HG03280 (cell line): ENCODE measurements around the gene DGLUCY.
"Not testable (repeated sequence)": the region's sequence is repeated elsewhere in the genome, so short reads cannot be mapped to it uniquely, and the experiment has no call there.

Experiments
- ATAC-seq: cut with Tn5 transposase; IDR thresholded peaks from one replicate; pipeline ENCODE4 v1.9.1; 2021; ENCODE audit warnings: mild to moderate bottlenecking, moderate library complexity; ENCODE audit not compliant: unreplicated experiment

DGLUCY gene, protein sequence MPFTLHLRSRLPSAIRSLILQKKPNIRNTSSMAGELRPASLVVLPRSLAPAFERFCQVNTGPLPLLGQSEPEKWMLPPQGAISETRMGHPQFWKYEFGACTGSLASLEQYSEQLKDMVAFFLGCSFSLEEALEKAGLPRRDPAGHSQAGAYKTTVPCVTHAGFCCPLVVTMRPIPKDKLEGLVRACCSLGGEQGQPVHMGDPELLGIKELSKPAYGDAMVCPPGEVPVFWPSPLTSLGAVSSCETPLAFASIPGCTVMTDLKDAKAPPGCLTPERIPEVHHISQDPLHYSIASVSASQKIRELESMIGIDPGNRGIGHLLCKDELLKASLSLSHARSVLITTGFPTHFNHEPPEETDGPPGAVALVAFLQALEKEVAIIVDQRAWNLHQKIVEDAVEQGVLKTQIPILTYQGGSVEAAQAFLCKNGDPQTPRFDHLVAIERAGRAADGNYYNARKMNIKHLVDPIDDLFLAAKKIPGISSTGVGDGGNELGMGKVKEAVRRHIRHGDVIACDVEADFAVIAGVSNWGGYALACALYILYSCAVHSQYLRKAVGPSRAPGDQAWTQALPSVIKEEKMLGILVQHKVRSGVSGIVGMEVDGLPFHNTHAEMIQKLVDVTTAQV

GRCh38 chr14:91113829-91114078, at the start of gene DGLUCY:
DGLUCY (plus strand) TSS chr14:91114073; CDS start chr14:91160295, 46,222 bp downstream.
- ATAC-seq, result peak; percentile 67

- ATAC-seq, result no peak
These were observed 48.6 kb upstream of the DGLUCY start for GRCh38 chr14:91065266-91065665.

DNA sequence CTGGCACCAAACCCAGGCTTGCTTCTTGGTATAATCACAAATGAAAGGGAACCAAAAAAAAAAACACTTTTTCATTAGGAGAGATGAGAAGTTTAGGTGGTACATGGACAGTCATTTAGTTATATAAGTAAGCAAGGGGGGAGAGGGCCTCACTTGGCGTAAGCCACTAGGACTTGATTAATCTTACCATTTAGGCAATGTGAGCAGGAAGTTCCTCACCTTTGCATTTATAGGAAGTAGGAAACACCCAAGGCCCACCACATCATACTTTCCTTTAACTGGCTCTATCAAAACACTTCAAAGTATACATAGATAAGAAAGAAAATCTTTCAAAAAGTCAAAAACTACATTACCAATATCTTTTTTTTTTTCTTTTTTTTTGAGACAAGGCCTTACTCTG, 46.7 kb upstream of the DGLUCY start:
- no peak for ATAC-seq

DNA sequence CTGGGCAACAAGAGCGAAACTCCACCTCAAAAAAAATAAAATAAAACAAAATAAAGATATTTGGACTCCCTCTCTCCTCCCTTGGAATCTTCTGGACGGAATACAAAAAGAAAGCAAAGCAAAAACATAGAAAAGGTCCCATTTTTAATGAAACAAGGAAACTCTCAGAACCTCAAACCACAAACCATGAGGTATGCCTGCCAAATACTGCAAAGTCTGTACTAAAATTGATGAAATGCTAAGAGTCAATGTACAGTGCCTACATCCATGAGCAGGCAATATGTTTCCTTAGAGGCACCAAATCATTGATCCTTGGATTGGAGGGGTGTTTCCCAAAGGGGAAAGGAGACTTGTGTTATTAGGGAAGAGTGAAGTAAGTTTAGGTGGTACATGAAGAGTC, 45.2 kb upstream of the DGLUCY start:
- no peak for ATAC-seq

DNA sequence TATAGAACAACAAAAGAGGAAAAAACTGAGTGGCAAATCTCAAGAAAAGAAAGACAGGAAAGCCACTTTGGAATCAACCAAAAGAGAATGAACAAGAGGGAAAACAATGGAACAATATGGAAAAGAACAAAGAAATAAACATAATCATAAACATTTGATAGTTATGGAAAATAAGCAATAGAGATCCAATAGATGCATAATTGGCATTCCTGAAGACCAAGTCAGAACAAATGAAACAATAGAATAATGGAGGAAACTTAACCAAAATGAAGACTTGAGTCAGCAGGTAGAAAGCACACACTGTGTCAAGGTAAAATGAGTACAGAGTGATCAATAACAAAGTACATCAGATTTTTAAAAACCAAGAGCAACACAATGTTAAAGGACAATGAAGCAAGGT, 43.3 kb upstream of the DGLUCY start:
- no peak for ATAC-seq

- ATAC-seq, result no peak
These were observed 38.3 kb upstream of the DGLUCY start for GRCh38 chr14:91075553-91075952.

- ATAC-seq, result peak; percentile 55
These were observed 35.7 kb upstream of the DGLUCY start for GRCh38 chr14:91078095-91078737.

DNA sequence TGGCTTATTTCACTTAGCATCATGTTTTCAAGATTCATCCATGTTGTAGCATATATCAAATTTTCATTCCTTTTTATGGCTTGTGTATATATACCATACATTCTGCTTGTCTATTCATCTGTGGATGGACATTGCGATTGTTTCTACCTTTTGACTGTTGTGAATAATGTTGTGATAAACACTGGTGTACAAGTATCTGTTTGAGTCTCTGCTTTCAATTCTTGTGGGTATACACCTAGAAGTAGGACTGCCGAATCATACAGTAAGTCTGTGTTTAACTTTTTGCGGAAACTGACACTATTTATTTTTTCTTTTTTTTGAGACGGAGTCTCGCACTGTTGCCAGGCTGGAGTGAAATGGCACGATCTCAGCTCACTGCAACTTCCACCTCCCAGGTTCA, 33.8 kb upstream of the DGLUCY start:
- no peak for ATAC-seq

- ATAC-seq, result no peak
These were observed 31.6 kb upstream of the DGLUCY start for GRCh38 chr14:91082282-91082681.

DNA sequence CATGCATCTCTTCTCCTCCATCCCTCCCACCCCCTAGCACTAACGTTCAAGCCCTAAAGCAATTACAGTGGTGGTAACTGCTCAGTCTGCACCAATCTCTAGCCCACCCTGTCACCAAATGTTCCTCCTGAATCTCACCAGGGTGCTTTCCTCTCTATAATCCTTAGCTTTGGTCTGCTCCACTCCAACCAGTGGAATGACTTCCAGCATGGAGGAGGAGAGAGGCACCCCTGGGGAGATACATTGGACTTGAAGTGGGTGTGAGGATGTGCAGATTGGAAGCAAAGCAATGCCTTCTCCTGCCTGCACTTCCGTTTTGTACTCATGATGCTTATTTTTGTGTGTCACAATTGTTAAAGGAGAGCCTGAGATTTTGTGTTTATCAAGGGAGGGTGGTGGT, 29.4 kb upstream of the DGLUCY start:
- ATAC-seq, result no peak

- not testable (repeated sequence) for ATAC-seq
These were observed 26.4 kb upstream of the DGLUCY start for GRCh38 chr14:91087470-91087869.

DNA sequence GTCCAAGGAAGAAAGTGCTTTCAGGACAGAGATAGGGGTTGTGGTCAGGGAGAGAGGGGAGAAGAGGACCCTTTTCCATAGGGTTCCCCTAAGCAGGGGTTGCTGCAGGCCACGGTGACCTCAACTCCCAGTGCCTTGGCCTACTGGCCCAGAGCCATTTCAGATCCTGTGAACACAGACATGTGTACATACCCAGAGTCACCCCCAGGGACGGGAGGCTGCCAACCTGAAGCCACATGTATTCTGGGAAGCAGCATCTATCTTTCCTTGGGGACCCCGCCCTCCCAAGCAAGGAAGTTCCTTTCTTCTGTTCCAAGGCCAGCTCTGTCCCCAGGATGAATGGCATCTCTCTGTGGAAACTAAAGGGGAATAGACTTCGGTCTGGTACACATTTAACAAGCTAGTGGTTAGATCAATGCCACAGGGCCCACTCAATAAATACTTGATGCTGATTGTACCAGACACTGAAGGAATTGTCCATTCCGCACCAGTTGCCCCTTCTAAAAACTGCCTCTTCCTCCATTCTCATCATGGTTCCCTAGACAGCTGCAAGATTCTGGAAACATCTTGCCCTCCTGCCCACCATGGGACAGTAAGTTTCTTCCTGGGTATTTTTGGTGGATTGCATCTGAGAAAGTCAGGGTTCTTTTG, 25.2 kb upstream of the DGLUCY start:
- ATAC-seq, result no peak

GRCh38 chr14:91089958-91090535, 23.8 kb upstream of the DGLUCY start:
- ATAC-seq, result no peak

DNA sequence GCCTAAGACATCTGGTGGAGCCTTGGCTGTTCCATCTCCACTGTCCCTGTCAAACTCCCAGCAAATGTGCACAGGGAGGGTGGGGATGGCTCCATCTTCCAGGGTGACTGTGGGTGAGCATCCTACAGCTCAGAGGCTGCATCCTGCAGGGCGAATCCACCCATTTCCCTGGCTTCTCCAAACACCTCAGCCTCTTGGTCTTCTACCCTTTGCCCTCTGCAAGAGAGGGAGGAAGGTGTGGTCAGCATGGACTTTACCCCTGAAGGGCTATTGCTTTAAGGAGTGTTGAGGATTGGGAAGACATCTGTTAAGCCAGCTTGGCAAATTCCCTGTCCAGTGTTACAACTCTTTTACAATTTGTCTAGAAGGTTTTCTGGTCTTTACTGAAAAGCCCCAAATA, 23.1 kb upstream of the DGLUCY start:
- no peak for ATAC-seq

DNA sequence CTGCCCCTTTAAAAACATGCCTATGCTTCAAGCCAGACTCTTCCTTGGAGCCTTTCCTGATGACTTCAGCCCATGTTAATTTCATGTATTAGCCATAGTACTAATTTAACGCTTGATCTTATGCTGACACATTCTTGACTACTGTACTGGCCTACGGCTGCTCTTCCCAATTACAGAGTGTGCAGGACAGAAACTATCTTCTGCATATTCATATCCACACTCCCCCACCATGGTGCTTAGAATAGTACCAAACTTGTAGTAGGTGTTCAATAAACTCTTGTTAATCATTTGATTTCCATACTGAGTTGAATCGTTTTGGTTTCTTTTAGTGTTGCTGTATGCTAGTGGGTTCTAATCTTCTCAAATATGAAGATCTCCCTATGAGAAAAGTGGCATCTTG, 21.8 kb upstream of the DGLUCY start:
- ATAC-seq, result no peak

DNA sequence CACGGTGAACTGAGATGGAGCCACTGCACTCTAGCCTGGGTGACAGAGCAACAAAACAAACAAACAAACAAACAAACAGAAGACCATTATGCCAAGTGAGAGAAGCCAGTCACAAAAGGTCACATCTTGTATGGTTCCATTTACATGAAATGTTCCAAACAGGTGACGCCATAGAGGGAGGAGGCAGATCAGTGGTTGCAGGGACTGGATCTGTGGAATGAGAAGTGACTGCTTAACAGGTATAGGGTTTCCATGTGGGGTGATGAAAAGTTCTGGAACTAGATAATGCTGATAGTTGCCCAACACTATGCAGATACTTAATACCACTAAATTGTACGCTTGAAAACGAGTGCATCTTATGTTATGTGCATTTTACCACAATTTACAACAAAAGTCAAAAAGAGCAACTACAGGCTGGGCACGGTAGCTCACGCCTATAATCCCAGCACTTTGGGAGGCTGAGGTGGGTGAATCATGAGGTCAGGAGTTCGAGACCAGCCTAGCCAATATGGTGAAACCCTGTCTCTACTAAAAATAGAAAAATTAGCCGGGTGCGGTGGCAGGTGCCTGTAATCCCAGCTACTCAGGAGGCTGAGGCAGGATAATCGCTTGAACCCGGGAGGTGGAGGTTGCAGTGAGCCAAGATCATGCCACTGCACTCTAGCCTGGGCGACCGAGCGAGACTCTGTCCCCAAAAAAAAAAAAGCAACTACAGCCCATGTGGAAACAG, 20.0 kb upstream of the DGLUCY start:
- not testable (repeated sequence) for ATAC-seq

DNA sequence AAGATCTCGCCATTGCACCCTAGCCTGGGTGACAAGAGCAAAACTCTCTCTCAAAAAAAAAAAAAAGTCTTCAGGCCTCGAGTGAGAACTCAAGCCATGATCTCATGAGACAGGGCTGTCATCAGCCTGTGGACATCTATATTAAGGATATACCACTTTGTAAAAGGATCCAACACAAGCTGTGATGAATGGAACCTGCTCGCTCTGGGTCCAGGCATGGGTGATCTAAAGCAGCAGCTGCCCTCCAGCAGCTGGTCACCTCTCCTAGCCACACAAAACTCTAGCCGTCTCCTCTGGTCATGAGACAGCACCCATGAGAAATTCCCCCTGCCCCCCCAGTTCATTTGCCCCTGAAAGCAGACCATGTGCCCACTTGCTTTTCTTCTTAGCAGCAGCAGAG, 19.1 kb upstream of the DGLUCY start:
- ATAC-seq, result no peak

DNA sequence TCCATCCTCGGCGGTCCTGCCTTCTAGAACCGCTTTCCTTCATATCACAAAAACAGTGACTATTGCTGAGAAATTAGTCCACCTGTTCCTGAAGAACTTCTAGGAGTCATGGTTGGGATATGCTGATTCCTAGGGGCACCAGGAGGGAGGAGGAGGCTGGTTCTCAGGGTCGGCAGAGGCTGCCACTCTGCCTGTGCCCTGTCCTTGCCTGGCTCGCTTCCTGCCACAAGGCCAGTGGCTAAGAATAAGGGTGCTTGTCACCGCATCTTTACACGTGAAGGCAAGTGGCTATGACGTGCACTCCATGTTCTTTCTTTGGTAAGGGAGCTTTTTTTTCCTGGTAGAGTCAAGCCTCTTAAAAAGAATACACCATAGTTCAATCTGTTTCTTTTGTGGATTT, 18.7 kb upstream of the DGLUCY start:
- ATAC-seq, result no peak

- ATAC-seq, result not testable (repeated sequence)
These were observed 16.2 kb upstream of the DGLUCY start for GRCh38 chr14:91097657-91098056.

GRCh38 chr14:91098591-91098990, 15.3 kb upstream of the DGLUCY start:
- no peak for ATAC-seq

DNA sequence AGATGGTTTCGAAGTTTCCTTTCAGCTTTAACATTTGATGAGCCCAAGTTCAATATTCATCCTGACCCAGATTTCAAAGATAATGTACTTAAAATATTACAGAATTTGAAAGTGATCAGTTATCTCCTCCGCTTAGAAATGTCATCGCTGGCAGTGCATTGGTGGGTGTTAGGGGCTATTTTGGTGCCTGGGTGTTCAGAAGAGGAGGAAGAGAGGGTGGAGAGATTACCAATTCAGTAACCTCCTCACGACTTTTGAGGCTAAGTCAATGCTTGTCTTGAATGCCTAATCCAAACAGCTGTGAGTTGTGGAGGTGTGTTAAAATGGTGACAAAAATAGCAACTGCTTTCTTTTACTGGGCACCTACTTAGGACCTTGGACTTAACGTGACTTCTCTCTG, 13.8 kb upstream of the DGLUCY start:
- ATAC-seq, result no peak
